Lower lobe of right lung (tissue), 2 donors: Measurements from ENCODE around the gene RAB10. TPM values are rescaled to one million over a fixed set of nuclear protein-coding genes. Genes with fewer than 3 reads are reported as not detected.
A peak's percentile ranks its signal among the peaks of the same experiment; 100 is the strongest.

ENCODE experiments used
- ATAC-seq, 2 donors: fragments of 200-7000 bp; cut with Tn5 transposase; one replicate each; pipeline ENCODE4 v1.9.1; 2020 to 2022; ENCODE audit warnings: mild to moderate bottlenecking in 2 of 2, moderate library complexity in 2 of 2
- DNase-seq: peaks from one replicate; pipeline ENCODE4 v3.0.0-alpha.2; 2020
- H3K27ac ChIP-seq: fragments of 200-600 bp; one replicate; pipeline ENCODE4 v1.8.0; 2022
- H3K27me3 ChIP-seq: fragments of 200-600 bp; one replicate; pipeline ENCODE4 v1.8.0; 2022; ENCODE audit warnings: low read depth
- H3K36me3 ChIP-seq: fragments of 200-600 bp; one replicate; pipeline ENCODE4 v1.8.0; 2022; ENCODE audit warnings: mild to moderate bottlenecking
- H3K4me1 ChIP-seq: fragments of 200-600 bp; one replicate; pipeline ENCODE4 v1.8.0; 2022
- H3K4me3 ChIP-seq: fragments of 200-600 bp; one replicate; pipeline ENCODE4 v1.8.0; 2022; ENCODE audit warnings: mild to moderate bottlenecking
- H3K9me3 ChIP-seq: fragments of 200-600 bp; one replicate; pipeline ENCODE4 v1.8.0; 2022
- intact Hi-C: fragments of 100-400 bp; cut with DNase I; formaldehyde crosslinking; loops from one replicate; pipeline ENCODE4 v1.11.0; 2022
- total RNA-seq: library from RNA; stranded (reverse); fragmentation: NEBNext Ultra II Directional; extraction: Animal tissue kit (Norgen Biotek cat#: 25700); gene quantifications from one replicate; pipeline ENCODE4 v1.2.1, GENCODE V29; 2021
- TF ChIP-seq, protein P1 (sequence below): fragments of 200-600 bp; IDR thresholded peaks from one replicate; pipeline ENCODE4 v1.8.0; 2022; ENCODE audit warnings: antibody characterized with exemption, mild to moderate bottlenecking
- donor health status: DM: no; HTN: yes; CAD: no; lungs with severe emphysema.

RAB10 gene
- total RNA-seq, 1 donor from 2014 or later = 113 TPM

DNA sequence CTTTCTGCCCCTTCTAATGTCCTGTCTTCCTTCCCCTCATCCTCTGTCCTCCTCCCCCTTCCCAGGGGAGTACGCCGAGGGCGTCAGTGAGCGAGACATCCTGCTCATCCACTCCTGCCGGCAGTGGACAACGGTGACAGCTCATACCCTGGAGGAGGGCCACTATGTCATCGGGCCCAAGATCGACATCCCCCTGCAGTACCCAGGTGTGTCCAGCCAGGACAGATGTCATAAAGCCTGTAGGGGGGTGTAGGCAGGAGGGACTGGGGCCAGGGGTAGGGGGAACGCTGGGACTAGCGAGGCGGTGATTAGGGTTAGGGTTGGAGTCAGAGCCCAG is 142.4 kb downstream of the RAB10 start:
- Histone ChIP-seq H3K4me3 (no peak overlapping the region), H3K27me3 (peaks cover 62% of the 10 kb centered on the region), H3K36me3 (no peaks in the 10 kb centered on the region), H3K27ac (no peak overlapping the region), H3K4me1 (peaks cover 14% of the 10 kb centered on the region), H3K9me3 (no peaks in the 10 kb centered on the region)
- intact Hi-C loops = no loop called here
- TF ChIP-seq, protein P1, sequence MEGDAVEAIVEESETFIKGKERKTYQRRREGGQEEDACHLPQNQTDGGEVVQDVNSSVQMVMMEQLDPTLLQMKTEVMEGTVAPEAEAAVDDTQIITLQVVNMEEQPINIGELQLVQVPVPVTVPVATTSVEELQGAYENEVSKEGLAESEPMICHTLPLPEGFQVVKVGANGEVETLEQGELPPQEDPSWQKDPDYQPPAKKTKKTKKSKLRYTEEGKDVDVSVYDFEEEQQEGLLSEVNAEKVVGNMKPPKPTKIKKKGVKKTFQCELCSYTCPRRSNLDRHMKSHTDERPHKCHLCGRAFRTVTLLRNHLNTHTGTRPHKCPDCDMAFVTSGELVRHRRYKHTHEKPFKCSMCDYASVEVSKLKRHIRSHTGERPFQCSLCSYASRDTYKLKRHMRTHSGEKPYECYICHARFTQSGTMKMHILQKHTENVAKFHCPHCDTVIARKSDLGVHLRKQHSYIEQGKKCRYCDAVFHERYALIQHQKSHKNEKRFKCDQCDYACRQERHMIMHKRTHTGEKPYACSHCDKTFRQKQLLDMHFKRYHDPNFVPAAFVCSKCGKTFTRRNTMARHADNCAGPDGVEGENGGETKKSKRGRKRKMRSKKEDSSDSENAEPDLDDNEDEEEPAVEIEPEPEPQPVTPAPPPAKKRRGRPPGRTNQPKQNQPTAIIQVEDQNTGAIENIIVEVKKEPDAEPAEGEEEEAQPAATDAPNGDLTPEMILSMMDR = no peak
- ATAC-seq = no peak
- DNase-seq = no peak

DNA sequence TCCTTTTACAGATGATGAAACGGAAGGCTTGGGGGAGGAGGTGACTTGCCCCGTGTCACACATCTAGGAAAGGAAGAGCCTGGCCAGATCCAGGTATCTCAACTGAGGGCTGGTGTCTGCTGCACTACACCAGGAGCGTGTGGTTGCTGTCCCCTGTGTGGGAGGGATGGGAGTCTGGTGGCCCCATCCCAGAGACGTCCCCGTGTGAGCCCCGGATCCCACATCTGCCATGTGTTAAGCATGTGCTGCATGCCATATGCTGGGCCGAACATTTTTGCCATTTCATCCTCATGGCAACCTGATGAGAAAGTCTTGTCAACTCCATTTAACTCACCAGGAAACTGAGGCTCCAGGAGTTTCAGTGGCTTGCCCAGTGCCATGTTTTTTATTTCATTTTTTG is 143.2 kb downstream of the RAB10 start:
- intact Hi-C loops = no loop called here
- ATAC-seq (no peak), DNase-seq (no peak)
- Histone ChIP-seq H3K27ac (no peak overlapping the region), H3K36me3 (no peaks in the 10 kb centered on the region), H3K9me3 (no peaks in the 10 kb centered on the region), H3K4me3 (no peak overlapping the region), H3K27me3 (peaks cover 55% of the 10 kb centered on the region), H3K4me1 (peaks cover 14% of the 10 kb centered on the region)
- TF ChIP-seq, protein P1 = no peak

- no peak for DNase-seq
- Histone ChIP-seq H3K27ac (no peak overlapping the region), H3K27me3 (peaks cover 48% of the 10 kb centered on the region), H3K4me1 (peaks cover 12% of the 10 kb centered on the region), H3K9me3 (no peaks in the 10 kb centered on the region), H3K4me3 (peak overlapping the region; percentile 66), H3K36me3 (no peaks in the 10 kb centered on the region)
- no peak for ATAC-seq
- intact Hi-C loops = no loop called here
- TF ChIP-seq, protein P1 = no peak
Measured at GRCh38 chr2:26178246-26178645, 144.4 kb downstream of the RAB10 start.

DNA sequence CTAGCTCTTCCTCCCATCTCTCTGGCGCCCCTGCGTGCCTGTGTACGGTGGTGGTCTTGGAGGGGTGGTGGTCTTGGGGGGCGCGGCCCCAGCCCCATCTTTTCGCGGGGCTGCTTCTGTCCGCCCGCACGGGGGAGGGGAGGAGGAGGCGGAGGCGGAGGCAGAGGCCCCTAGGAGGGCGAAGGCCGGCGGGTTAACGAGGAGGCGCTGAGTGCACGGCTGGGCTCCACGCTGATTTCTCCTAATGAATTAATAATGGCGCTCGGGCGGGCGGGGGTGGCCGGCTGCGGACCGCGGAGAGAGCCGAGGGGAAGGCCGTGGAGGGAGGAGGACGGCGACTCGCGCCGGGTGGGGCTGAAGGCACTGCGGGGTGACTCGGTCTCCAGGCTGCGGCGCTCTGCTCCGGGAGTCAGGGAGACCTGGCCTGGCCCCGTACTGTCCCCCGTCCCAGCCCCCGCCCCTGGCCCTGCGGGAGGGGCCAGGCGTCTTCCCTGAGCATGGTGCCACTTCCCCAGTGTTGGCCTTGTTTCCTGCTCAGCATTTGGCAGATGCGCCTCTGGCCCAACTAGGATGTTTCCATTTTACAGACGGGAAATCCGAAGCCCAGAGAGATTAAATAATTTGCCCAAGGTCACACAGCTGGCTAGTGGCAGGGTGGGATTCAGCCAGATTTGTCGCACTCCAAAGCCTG is 145.0 kb downstream of the RAB10 start:
- ATAC-seq = peak; percentile 60 to 63
- H3K27ac ChIP-seq = no peak overlapping the region
- intact Hi-C loops = no loop called here

GRCh38 chr2:26179446-26179913 is 145.6 kb downstream of the RAB10 start:
- Histone ChIP-seq H3K9me3 (no peaks in the 10 kb centered on the region), H3K36me3 (no peaks in the 10 kb centered on the region), H3K27ac (no peak overlapping the region), H3K4me3 (peak overlapping the region; percentile 66), H3K27me3 (peaks cover 38% of the 10 kb centered on the region), H3K4me1 (peaks cover 6% of the 10 kb centered on the region)
- intact Hi-C loops = no loop called here
- TF ChIP-seq, protein P1 = no peak
- DNase-seq = no peak
- no peak for ATAC-seq

More for the DNA sequence above, 145.0 kb downstream of the RAB10 start:
- peak overlapping the region; percentile 66 for H3K4me3 ChIP-seq
- H3K36me3 ChIP-seq = no peaks in the 10 kb centered on the region
- TF ChIP-seq, protein P1 = no peak
- peaks cover 42% of the 10 kb centered on the region for H3K27me3 ChIP-seq
- peak; percentile 56 for DNase-seq
- H3K9me3 ChIP-seq = no peaks in the 10 kb centered on the region
- peaks cover 6% of the 10 kb centered on the region for H3K4me1 ChIP-seq
